CD4-positive, alpha-beta T cell treated with Interleukin-10 for 1 hour (primary cell): ENCODE results near the gene ZBTB38.

Experiments used
- DNase-seq: peaks from one replicate; pipeline ENCODE4 v3.0.0-alpha.2; 2020

The ZBTB38 gene

GRCh38 chr3:141409940-141410241 is 41.6 kb downstream of the ZBTB38 start:
- DNase-seq = peak; percentile 40

- DNase-seq = no peak
These were observed 42.1 kb downstream of the ZBTB38 start for GRCh38 chr3:141410408-141410807.

GRCh38 chr3:141410846-141411245 is 42.5 kb downstream of the ZBTB38 start:
- DNase-seq = peak; percentile 38

- DNase-seq = peak; percentile 57
These were observed 43.0 kb downstream of the ZBTB38 start for GRCh38 chr3:141411251-141411771.

GRCh38 chr3:141412087-141412935 is 44.0 kb downstream of the ZBTB38 start:
- DNase-seq = peak; percentile 81

- no peak for DNase-seq
These were observed 44.6 kb downstream of the ZBTB38 start for GRCh38 chr3:141412936-141413354.

- DNase-seq = peak; percentile 67
These were observed 45.1 kb downstream of the ZBTB38 start for GRCh38 chr3:141413391-141413790.

- DNase-seq = peak; percentile 49
These were observed 45.7 kb downstream of the ZBTB38 start for GRCh38 chr3:141413801-141414689.

- DNase-seq = no peak
These were observed 46.6 kb downstream of the ZBTB38 start for GRCh38 chr3:141414800-141415462.

GRCh38 chr3:141415953-141416352 is 47.6 kb downstream of the ZBTB38 start:
- DNase-seq = no peak
